ENCODE data around the gene EML6. TPM values are rescaled to one million over a fixed set of nuclear protein-coding genes. Genes with fewer than 3 reads are reported as not detected.

EML6 gene
- total RNA-seq, 1 experiment from 2014 or later, result 1.5 TPM

DNA sequence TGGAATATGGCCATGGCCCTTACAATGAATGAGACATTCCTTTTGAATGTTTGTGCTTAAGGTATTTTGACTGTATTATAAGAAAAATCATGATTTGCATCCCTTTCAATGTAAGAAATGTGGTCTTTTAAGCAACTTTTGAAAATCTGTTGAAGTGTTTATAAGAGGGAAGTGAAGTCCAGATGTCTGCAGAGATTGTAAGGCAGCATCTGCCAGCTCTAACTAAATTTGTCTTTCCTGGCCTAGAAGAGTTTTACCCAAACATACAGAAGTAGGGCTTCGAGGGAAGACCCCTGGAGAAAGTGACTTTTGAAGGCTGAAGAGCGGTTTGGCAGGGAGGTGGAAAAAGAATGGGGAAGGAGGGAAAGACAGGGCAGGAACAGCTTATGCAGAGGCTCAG lies 12.2 kb downstream of the EML6 start:
- Histone ChIP-seq H2AFZ (ENCODE audit: low read length) (no peak overlapping the region), H3T11ph (ENCODE audit: low read length) (no peak overlapping the region), H3K27me3 (ENCODE audit: insufficient read depth, low read length) (no peaks in the 10 kb centered on the region), H2BK20ac (ENCODE audit: low read depth, low read length, poor library complexity, severe bottlenecking) (no peak overlapping the region), H2BK120ac (ENCODE audit: low read depth, low read length, poor library complexity, severe bottlenecking) (no peak overlapping the region), H3K9me3 (ENCODE audit: control insufficient read depth, low read depth, low read length) (no peaks in the 10 kb centered on the region), H3K4me1 (ENCODE audit: insufficient read depth, low read length) (no peaks in the 10 kb centered on the region), H2BK15ac (ENCODE audit: low read depth, low read length) (no peak overlapping the region), H3K9ac (ENCODE audit: extremely low read depth, insufficient read length, low read length) (no peak overlapping the region), H2AK5ac (ENCODE audit: insufficient read length, low read length) (no peak overlapping the region), H2BK12ac (ENCODE audit: insufficient read length, low read depth, low read length) (no peak overlapping the region), H4K8ac (replicated peaks; ENCODE audit: insufficient read length, low read depth, low read length) (no peak overlapping the region), H3K23ac (ENCODE audit: insufficient read length, low read depth, low read length) (no peak overlapping the region), H3K27ac (ENCODE audit: insufficient read length, low read depth, low read length) (no peak overlapping the region), H3K79me2 (ENCODE audit: insufficient read depth, low read length) (no peaks in the 10 kb centered on the region), H4K91ac (ENCODE audit: insufficient read length, low read depth, low read length) (no peak overlapping the region), H3K23me2 (ENCODE audit: insufficient read length, low read depth, low read length, poor library complexity, severe bottlenecking) (no peaks in the 10 kb centered on the region), H3K79me1 (ENCODE audit: insufficient read depth, low read depth, low read length, poor library complexity, severe bottlenecking) (no peaks in the 10 kb centered on the region), H3K4ac (ENCODE audit: low read depth, low read length) (no peak overlapping the region), H2BK5ac (ENCODE audit: insufficient read length, low read length) (no peak overlapping the region), H3K18ac (ENCODE audit: insufficient read length, low read depth, low read length) (no peak overlapping the region), H4K5ac (ENCODE audit: insufficient read length, low read depth, low read length) (no peak overlapping the region), H3K4me2 (ENCODE audit: insufficient read depth, insufficient read length, low read length) (no peak overlapping the region), H4K20me1 (ENCODE audit: control insufficient read depth, insufficient read depth, insufficient read length) (peaks cover 4% of the 10 kb centered on the region), H3K14ac (ENCODE audit: insufficient read depth, low read length) (no peak overlapping the region), H3K56ac (ENCODE audit: insufficient read length, low read depth, low read length) (no peak overlapping the region)
- TF ChIP-seq, protein P1, sequence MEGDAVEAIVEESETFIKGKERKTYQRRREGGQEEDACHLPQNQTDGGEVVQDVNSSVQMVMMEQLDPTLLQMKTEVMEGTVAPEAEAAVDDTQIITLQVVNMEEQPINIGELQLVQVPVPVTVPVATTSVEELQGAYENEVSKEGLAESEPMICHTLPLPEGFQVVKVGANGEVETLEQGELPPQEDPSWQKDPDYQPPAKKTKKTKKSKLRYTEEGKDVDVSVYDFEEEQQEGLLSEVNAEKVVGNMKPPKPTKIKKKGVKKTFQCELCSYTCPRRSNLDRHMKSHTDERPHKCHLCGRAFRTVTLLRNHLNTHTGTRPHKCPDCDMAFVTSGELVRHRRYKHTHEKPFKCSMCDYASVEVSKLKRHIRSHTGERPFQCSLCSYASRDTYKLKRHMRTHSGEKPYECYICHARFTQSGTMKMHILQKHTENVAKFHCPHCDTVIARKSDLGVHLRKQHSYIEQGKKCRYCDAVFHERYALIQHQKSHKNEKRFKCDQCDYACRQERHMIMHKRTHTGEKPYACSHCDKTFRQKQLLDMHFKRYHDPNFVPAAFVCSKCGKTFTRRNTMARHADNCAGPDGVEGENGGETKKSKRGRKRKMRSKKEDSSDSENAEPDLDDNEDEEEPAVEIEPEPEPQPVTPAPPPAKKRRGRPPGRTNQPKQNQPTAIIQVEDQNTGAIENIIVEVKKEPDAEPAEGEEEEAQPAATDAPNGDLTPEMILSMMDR (conservative IDR thresholded peaks at IDR 0.05), result no peak
- no CpG with 5 or more reads among the region's 2 CpGs for WGBS (ENCODE audit: extremely low coverage, insufficient read length, low lambda C conversion rate)
- H3K4me1 Mint-ChIP-seq, result no peaks in the 10 kb centered on the region
- H3K36me3 Mint-ChIP-seq (ENCODE audit: insufficient read depth in 1 of 3, low read depth in 3 of 3), result no peaks in the 10 kb centered on the region
- no peak overlapping the region for H3K4me3 Mint-ChIP-seq
- DNase-seq, result no peak
- no peaks in the 10 kb centered on the region; the same call in 1 of the 2 replicates for H3K27me3 Mint-ChIP-seq (ENCODE audit: low read depth)
- peaks cover 2 to 3% of the 10 kb centered on the region in 2 experiments; a peak in 2 of 5 replicates for H3K9me3 Mint-ChIP-seq
- H3K27ac Mint-ChIP-seq, result no peak overlapping the region
